ENCODE data around the gene BCAS1.

BCAS1 gene

DNA sequence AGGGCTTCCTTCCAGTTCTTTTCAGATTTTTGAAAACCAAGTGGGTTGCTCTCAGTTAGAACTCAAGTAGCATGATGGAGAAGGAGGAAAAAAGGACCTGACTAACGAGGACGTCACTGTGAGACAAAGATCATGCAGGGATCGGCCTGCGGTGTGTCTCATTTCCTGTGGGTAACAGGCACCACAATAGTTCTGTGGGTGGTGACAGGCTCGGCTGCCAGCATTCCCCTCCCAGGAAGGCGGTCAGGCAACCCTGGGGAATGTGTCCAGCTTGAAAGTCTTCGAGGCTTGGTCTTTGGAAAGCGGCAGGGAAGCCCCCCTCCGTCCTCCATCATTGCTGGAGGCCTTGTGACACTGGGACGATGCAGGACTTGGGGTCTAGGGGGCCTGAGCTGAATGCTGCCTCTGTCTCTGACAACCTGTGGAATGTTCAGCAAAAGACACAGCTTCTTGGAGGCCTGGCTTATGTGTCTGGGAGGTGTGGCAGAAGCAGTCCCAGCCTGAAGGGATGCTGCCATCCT, 121.0 kb downstream of the BCAS1 start:
- DNase-seq (ENCODE audit: insufficient read length, low spot score) (no peak), FAIRE-seq (no peak)
- TF ChIP-seq, protein P1, sequence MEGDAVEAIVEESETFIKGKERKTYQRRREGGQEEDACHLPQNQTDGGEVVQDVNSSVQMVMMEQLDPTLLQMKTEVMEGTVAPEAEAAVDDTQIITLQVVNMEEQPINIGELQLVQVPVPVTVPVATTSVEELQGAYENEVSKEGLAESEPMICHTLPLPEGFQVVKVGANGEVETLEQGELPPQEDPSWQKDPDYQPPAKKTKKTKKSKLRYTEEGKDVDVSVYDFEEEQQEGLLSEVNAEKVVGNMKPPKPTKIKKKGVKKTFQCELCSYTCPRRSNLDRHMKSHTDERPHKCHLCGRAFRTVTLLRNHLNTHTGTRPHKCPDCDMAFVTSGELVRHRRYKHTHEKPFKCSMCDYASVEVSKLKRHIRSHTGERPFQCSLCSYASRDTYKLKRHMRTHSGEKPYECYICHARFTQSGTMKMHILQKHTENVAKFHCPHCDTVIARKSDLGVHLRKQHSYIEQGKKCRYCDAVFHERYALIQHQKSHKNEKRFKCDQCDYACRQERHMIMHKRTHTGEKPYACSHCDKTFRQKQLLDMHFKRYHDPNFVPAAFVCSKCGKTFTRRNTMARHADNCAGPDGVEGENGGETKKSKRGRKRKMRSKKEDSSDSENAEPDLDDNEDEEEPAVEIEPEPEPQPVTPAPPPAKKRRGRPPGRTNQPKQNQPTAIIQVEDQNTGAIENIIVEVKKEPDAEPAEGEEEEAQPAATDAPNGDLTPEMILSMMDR (IDR thresholded peaks at IDR 0.05; ENCODE audit: insufficient read depth, missing control alignments) = no peak

- DNase-seq (ENCODE audit: insufficient read length, low spot score) = no peak
- TF ChIP-seq, protein P1 (IDR thresholded peaks at IDR 0.05; ENCODE audit: insufficient read depth, missing control alignments) = no peak
- FAIRE-seq = no peak
Observed at GRCh38 chr20:53948383-53949318, 121.7 kb downstream of the BCAS1 start.

DNA sequence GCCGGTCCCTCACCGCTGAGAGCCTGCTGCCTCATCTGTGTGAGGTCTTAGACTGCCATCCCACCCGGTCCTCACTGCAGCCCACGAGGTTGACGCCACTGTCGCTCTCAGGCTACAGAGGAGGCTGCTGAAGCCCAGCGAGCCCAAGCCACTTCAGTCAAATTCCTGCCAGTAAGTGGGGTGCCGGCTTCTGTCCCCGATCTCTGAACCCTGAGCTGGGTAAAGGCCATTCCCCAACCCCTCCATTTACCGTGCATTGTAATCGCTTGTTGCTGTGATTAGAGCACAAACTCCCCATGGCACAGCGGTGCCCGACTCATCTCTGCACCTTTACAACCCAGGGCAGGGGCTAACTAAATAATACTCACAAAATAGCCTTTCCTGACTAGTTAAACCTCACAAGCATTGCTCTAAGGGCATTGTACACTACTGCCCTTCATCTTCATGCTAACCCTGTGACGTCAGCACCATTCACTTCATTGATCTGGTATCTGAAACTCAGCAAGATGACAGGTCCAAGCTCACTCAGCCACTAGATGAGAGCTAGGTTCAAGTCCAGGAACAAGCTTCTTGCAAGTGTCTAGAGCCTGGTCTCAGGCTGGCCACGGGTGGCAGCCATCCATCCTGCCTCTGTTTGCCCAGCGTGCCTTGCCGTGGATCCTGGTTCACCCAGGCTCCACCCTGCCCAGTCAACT, 122.7 kb downstream of the BCAS1 start:
- TF ChIP-seq, protein P1 (IDR thresholded peaks at IDR 0.05; ENCODE audit: insufficient read depth, missing control alignments) = no peak
- no peak for FAIRE-seq
- DNase-seq (ENCODE audit: insufficient read length, low spot score) = no peak

GRCh38 chr20:53946106-53946505, 124.3 kb downstream of the BCAS1 start:
- DNase-seq (ENCODE audit: insufficient read length, low spot score) = no peak
- TF ChIP-seq, protein P1 (IDR thresholded peaks at IDR 0.05; ENCODE audit: insufficient read depth, missing control alignments) = no peak

GRCh38 chr20:53945478-53945877, 124.9 kb downstream of the BCAS1 start:
- DNase-seq (ENCODE audit: insufficient read length, low spot score) (no peak), FAIRE-seq (no peak)
- TF ChIP-seq, protein P1 (IDR thresholded peaks at IDR 0.05; ENCODE audit: insufficient read depth, missing control alignments) = no peak

More at GRCh38 chr20:53946106-53946505, 124.3 kb downstream of the BCAS1 start:
- FAIRE-seq = no peak

DNA sequence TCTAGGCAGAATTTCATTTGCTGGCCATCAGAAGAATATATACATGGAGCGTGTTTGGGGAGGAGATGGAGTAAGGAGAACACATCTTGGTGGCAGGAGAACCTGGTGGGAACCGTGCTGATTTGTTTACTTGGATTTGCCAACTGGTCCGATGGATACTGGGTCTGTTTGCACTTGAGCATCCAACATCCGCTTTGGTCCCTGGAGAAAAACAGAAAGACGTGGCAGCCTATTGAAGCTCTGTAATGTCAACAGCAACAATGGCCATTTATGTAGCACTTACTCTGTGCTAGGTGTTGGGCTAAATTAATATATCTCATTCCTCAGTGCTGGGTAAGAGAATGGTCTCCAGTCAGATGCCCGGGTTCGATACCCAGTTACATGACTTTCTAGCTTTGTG, 125.6 kb downstream of the BCAS1 start:
- TF ChIP-seq, protein P1 (IDR thresholded peaks at IDR 0.05; ENCODE audit: insufficient read depth, missing control alignments) = no peak
- FAIRE-seq = no peak

More for the DNA sequence above, 125.6 kb downstream of the BCAS1 start:
- DNase-seq (ENCODE audit: insufficient read length, low spot score) = no peak
